Pancreas (tissue), 10 donors: ENCODE data around the gene RAPGEF3. TPM values are rescaled to one million over a fixed set of nuclear protein-coding genes. Genes with fewer than 3 reads are reported as not detected.

ENCODE experiments used
- ATAC-seq, 4 donors: fragments of 200-7000 bp; cut with Tn5 transposase; one replicate each; pipeline versions ENCODE4 v1.8.0 to v1.9.1; 2020; ENCODE audit warnings: mild to moderate bottlenecking in 4 of 4, moderate library complexity in 4 of 4
- DNase-seq, 6 donors: peaks; one replicate each; pipeline ENCODE4 v3.0.0-alpha.2; 2020
- FAIRE-seq: peaks from 2 replicates; lab custom pipeline; 2012; peaks lifted over from hg19 to GRCh38; lab: Jason Lieb, UNC
- H3K27ac ChIP-seq, 4 donors: fragments of 200-600 bp; sonication (generic); 1 replicate in 3 of 4; 2 replicates in 1 of 4; pipeline versions ENCODE4 v1.5.0 to v1.8.0; 2020
- H3K27me3 ChIP-seq, 4 donors: fragments of 200-600 bp; one replicate each; pipeline ENCODE4 v1.8.0; 2021
- H3K36me3 ChIP-seq, 3 donors: fragments of 200-600 bp; sonication (generic) in 1 of 3; one replicate each; pipeline versions ENCODE4 v1.5.0 to v1.8.0; 2020 to 2021
- H3K4me1 ChIP-seq, 3 donors: fragments of 200-600 bp; one replicate each; pipeline ENCODE4 v1.8.0; 2021
- H3K4me3 ChIP-seq, 4 donors: fragments of 200-600 bp; sonication (generic) in 2 of 4; one replicate each; pipeline versions ENCODE4 v1.5.0 to v1.8.0; 2020 to 2021
- H3K9me3 ChIP-seq, 4 donors: fragments of 200-600 bp; one replicate each; pipeline ENCODE4 v1.8.0; 2021
- CTCF ChIP-seq, 4 donors: fragments of 200-600 bp; sonication (generic) in 3 of 4; IDR thresholded peaks; one replicate each; pipeline versions ENCODE4 v1.5.0 to v1.8.0; 2021; ENCODE audit warnings: antibody characterized with exemption in 4 of 4
- WGBS, 2 donors: extraction: QIAGEN DNeasy Blood & Tissue Kit; methylation state at CpG; one replicate each; pipeline ENCODE4 v1.1.7; 2013; 5-methylcytosine and 5-hydroxymethylcytosine counted together
- intact Hi-C, 3 donors: fragments of 100-400 bp; cut with DNase I; formaldehyde crosslinking; loops; one replicate each; pipeline versions ENCODE4 v1.11.1 to v1.14.2; 2022
- polyA plus RNA-seq, 2 donors: library from polyadenylated mRNA; stranded (reverse); fragments of 200-250 nt; gene quantifications; one replicate each; pipeline ENCODE4 v1.2.3, GENCODE V29; 2013
- total RNA-seq, 6 donors: library from RNA; stranded (reverse); fragmentation: NEBNext Ultra II Directional in 4 of 6; extraction: Animal tissue kit (Norgen Biotek cat#: 25700) in 4 of 6; gene quantifications; one replicate each; pipeline versions ENCODE4 v1.2.1 to v1.2.4, GENCODE V29; 2021 to 2023
- donor health status: healthy with polysubstance abuse.
- donor health status: DM: no; HTN: no; CAD: no; lungs with moderate emphysema.
- donor health status: DM: no; HTN: no; CAD: no.
- donor health status: control.
- donor health status: control.
- donor health status: Bipolar disorder and iron deficiency.
- donor health status: DM: yes; HTN: yes; CAD: no.
- donor health status: DM: no; HTN: no; CAD: no.
- donor health status: DM: no; HTN: no; CAD: no.
- donor health status: DM: yes; HTN: yes; CAD: no.

The RAPGEF3 gene
- total and polyA plus RNA-seq, 8 donors = 2.5 to 54.4 (median 5.5) TPM

DNA sequence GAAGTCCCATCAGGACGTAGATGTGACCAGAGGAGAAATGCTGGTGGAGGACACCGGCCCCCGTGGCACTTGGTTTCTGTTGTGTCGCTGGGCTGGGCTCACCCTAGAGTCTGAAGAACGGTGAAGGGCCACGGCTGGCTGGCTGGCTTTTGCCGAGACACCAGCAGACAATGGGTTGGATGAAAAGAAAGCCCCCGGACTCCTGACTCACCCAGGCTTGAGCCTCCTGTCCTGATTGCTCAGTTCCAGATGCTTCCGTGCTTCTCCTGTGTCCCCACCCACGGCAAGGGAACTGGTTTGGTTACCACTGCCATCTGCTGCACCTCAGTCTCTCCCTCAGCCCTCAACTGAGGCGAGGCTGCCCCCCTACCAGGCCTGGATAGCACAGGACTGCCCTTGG is 23.0 kb downstream of the RAPGEF3 start:
- ATAC-seq (no peak), FAIRE-seq (no peak), DNase-seq (peak in 2 of 6 donors; percentile 22 to 43)
- TF ChIP-seq CTCF (IDR thresholded peaks at IDR 0.05) = no peak
- H3K4me3 ChIP-seq = no peak overlapping the region
- no peaks in the 10 kb centered on the region for H3K36me3 ChIP-seq
- intact Hi-C loops = no loop called here
- no peaks in the 10 kb centered on the region for H3K27me3 ChIP-seq
- WGBS, 2 donors = 90 to 95% methylated on average over 11 of the region's 11 CpGs
- H3K9me3 ChIP-seq = no peaks in the 10 kb centered on the region
- H3K4me1 ChIP-seq = peaks cover 15 to 25% (median 23%) of the 10 kb centered on the region in 3 donors
- H3K27ac ChIP-seq = no peak overlapping the region

DNA sequence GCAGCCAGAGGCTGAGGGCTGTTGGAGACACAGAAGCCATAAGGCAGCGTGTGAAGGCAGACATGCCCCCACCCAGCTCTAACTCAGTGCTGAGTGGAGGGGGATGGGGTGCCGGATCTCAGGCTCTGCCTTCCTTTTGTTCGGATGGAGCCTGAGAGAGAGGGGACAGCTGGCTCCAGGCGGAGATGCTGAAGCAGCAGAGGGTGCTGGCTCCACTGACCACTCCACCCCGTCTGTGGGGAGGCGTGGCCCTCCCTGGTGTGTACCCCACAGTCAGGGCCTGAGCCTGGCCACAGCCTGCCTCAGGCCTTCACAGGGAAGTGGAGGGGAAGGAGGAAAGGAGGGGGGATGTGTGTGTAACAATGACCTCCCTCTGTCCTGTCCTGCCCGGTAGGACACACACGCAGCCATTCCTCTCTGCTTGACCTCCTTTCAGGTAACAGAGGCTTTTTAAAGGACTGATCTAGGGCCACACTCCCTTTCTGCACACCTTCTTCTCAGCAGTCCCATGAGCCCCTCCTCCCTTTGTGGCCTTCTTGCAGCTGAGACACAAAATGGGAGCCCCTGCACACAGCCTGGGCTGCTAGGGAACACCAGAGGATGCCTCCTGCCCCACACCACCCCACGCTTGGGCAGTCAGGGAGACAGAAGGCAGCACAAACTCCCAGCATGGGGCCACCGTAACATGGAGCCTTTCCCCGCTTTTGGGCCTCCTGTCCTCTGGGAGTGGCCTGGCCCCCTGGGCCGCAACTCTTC is 23.8 kb downstream of the RAPGEF3 start:
- 87 to 95% methylated on average over 12 of the region's 12 CpGs for WGBS, 2 donors
- Histone ChIP-seq H3K36me3 (no peaks in the 10 kb centered on the region), H3K9me3 (no peaks in the 10 kb centered on the region), H3K4me3 (no peak overlapping the region), H3K4me1 (peaks cover 22 to 31% (median 30%) of the 10 kb centered on the region in 3 donors), H3K27ac (no peak overlapping the region), H3K27me3 (no peaks in the 10 kb centered on the region)
- FAIRE-seq (no peak), ATAC-seq (no peak), DNase-seq (peak in 1 of 6 donors; percentile 51)
- no peak for TF ChIP-seq CTCF (IDR thresholded peaks at IDR 0.05)
- intact Hi-C loops = no loop called here

DNA sequence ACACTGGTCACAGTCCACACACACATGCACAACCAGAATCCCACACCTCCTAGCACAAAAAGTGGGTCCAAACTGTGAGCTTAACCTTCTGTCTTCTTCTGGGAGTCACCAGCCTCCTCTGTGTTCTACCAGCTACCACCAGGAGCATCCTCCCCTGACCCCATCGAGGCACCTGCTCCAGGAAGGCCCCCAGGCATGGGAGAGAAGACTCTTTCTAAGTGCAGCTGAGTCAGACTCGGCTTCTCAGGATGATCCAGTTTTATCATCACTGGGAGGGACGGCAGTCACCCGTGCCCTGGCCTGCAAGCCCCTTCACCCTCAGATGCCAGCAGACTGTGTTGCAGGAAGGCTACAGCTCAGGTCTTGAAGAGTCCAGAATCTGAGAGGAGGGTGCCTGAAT is 25.5 kb downstream of the RAPGEF3 start:
- FAIRE-seq = no peak
- no peak overlapping the region for H3K27ac ChIP-seq
- no peak for ATAC-seq
- intact Hi-C loops = no loop called here
- peaks cover 22 to 36% (median 35%) of the 10 kb centered on the region in 3 donors for H3K4me1 ChIP-seq
- 79 to 90% methylated on average over 4 of the region's 4 CpGs for WGBS, 2 donors
- no peaks in the 10 kb centered on the region for H3K27me3 ChIP-seq
- H3K36me3 ChIP-seq = no peaks in the 10 kb centered on the region
- H3K9me3 ChIP-seq = no peaks in the 10 kb centered on the region
- no peak overlapping the region for H3K4me3 ChIP-seq
- no peak for TF ChIP-seq CTCF (IDR thresholded peaks at IDR 0.05)
- peak in 1 of 6 donors; percentile 22 for DNase-seq

GRCh38 chr12:47732504-47732903 is 26.2 kb downstream of the RAPGEF3 start:
- H3K36me3 ChIP-seq = no peaks in the 10 kb centered on the region
- DNase-seq (peak in 1 of 6 donors; percentile 12), ATAC-seq (no peak), FAIRE-seq (no peak)
- WGBS, 2 donors = 79 to 81% methylated on average over 2 of the region's 2 CpGs
- H3K27me3 ChIP-seq = no peaks in the 10 kb centered on the region
- TF ChIP-seq CTCF (IDR thresholded peaks at IDR 0.05) = no peak
- no peaks in the 10 kb centered on the region for H3K9me3 ChIP-seq
- no peak overlapping the region for H3K4me3 ChIP-seq
- intact Hi-C loops = no loop called here
- peaks cover 22 to 32% (median 32%) of the 10 kb centered on the region in 3 donors for H3K4me1 ChIP-seq
- H3K27ac ChIP-seq = no peak overlapping the region

GRCh38 chr12:47731723-47732122 is 27.0 kb downstream of the RAPGEF3 start:
- no peak for TF ChIP-seq CTCF (IDR thresholded peaks at IDR 0.05)
- Histone ChIP-seq H3K36me3 (no peaks in the 10 kb centered on the region), H3K4me1 (peaks cover 18 to 25% (median 24%) of the 10 kb centered on the region in 3 donors), H3K9me3 (no peaks in the 10 kb centered on the region), H3K27ac (no peak overlapping the region), H3K27me3 (no peaks in the 10 kb centered on the region), H3K4me3 (no peak overlapping the region)
- 59 to 61% methylated on average over 5 of the region's 5 CpGs for WGBS, 2 donors
- intact Hi-C loops = no loop called here
- ATAC-seq = no peak
- no peak for DNase-seq
- FAIRE-seq = no peak
